HG03103 (cell line): Measurements from ENCODE around the gene MLXIPL.
A peak's percentile ranks its signal among the peaks of the same experiment; 100 is the strongest.
"Not testable (repeated sequence)": the region's sequence is repeated elsewhere in the genome, so short reads cannot be mapped to it uniquely, and the experiment has no call there.

Experiments
- ATAC-seq: cut with Tn5 transposase; IDR thresholded peaks from one replicate; pipeline ENCODE4 v1.9.1; 2021; ENCODE audit warnings: low read depth; ENCODE audit not compliant: unreplicated experiment

Gene MLXIPL

GRCh38 chr7:73582664-73583202 lies 41.6 kb downstream of the MLXIPL start:
- no peak for ATAC-seq

DNA sequence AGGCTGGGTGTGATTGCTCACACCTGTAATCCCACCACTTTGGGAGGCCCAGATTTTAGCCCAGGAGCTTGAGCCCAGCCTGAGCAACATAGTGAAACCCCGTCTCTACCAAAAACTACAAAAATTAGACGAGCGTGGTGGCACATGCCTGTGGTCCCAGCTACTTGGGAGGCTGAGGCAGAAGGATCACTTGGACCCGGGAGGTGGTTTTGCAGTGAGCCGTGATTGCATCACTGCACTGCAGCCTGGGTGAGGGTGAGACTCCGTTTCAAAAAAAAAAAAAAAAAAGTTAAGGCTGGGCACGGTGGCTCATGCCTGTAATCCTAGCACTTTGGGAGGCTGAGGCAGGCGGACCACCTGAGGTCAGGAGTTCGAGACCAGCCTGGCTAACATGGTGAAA lies 43.3 kb downstream of the MLXIPL start:
- not testable (repeated sequence) for ATAC-seq

DNA sequence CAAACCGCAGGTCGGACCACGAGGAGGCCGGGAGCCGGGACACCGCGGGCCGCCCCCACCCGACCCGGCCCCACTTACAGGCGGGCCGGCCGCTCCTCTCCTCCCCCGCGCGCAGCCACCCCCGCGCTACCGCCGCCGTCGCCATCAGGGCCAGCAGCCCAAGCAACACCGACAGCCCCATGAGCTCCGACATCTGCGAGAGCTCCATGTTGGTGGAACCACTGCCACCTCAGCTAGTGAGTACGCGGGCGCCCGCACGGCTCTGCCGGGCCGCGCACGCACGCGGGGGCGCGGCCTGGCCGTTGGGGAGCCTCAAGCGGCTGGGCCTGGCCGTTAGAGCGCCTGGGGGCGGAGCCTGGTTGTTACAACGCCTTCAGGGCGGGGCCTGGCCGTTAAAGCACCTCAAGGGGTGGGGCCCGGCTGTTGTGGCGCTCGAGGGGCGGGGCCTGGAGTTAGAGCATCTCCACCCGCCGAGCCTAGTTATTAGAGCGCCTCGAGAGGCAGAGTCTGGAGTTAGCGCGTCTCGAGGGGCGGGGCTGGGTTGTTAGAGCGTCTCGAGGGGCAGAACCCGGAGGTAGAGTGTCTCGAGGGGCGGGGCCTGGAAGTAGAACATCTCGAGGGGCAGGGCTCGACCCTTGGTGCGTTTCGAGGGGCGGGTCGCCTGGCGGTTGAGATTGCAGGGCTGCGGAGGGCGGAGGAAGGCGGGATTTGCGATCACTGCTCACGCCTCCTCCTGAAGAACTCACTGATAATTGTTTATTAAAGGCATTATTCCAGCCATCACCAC lies 45.8 kb downstream of the MLXIPL start, which contains the start of gene TBL2:
TSS of gene TBL2 (minus strand) at position 238 of the 787 bp plus-strand sequence. CDS start at position 208, 30 bp downstream.
- peak; percentile 80 for ATAC-seq

DNA sequence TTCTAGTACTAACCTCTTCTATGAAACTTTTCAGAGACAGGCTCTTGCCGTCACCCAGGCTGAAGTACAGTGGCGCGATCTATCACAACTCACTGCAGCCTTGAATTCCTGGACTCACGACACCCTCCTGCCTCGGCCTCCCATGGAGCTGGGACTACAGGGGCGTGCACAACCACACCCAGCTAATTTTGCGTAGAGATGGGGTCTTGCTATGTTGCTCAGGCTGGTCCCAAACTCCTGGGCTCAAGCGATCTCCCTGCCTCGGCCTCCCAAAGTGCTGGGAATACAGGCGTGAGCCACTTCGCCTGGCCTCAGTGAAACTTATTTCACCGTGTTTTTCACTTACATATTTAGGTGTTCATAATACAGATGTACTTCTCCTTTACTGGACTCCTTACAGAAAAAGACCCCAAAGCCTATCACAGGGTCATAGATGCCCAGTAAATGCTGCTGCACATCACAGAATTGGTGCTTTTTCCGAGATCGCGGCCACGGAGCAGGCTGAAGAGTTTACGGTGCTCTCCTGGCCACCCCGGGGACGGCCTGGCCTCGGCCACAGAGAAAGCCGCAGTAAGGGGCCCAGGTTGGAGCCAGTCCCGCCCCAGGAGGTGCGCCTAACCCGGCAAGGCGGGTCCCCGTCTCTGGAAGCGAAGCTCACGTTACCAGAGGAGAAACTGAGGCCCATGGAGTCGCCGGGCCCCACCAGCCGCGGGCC lies 46.5 kb downstream of the MLXIPL start:
- no peak for ATAC-seq

GRCh38 chr7:73573791-73574190 lies 50.5 kb downstream of the MLXIPL start:
- no peak for ATAC-seq

DNA sequence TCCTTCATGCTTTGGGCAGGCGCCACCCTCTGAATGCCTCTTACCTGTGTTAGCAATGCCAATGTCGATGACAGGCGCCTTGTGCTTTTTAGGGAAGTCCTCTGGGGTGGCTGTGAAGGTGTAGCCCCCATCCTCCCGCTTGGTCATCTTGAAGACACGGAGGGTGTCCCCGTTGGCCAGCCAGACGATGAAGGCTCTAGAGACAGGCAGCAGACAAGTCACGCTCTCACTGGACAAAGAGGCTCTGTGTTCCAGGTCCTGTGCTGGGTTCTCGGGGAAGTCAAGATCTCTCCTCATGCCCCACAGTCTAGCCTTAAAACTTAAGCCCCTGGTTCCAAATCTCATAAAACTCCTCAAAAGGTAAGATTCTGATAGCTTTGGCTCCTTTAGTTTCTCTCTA lies 51.0 kb downstream of the MLXIPL start:
- no peak for ATAC-seq

DNA sequence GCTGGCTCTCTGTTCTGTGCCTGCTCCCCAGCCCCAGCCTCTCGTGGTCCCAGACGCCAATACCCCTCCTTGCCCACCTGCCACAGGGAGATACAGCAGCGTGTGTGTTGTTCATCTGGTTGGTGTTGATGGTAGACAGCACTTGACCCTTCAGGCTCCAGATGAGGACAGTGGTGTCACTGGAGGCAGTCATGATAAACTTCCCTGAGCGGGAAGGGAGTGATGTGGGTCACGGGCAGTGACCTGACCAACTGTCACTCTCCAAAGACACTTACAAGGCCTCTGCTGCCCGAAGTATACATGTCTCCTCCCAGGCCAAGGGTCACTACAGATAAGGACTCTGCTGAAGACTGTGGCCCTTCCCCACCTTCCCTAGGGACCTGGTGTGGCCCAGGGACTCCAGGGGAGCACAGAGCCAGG lies 51.5 kb downstream of the MLXIPL start:
- no peak for ATAC-seq

- no peak for ATAC-seq
These were observed 53.3 kb downstream of the MLXIPL start for GRCh38 chr7:73570977-73571376.

GRCh38 chr7:73570521-73570920 lies 53.8 kb downstream of the MLXIPL start:
- ATAC-seq = no peak

DNA sequence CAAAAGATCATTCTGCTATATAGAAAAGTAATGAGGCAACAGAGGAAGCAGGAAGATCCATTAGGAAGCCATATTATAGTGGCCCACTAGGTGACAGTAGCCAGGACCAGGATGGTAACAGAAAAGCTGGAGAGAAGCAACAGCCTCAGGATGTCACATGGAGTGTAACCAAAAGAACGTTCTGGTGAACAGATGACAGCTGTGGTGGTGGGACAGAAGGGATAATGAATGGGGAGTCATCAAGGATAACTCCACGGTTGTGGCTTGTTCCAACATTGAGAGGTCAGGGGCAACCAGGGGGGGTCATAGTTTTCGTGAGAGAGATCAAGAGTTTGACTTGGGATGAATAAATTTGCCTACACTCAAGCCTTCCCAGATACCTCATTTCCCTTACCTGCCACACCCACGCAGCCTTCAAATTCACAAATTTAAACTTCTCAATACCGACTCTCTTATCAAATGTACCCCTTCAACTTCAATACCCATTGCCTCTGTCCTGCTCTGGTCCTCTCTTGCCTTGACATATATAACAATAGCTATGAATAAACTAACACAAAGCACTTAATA lies 55.2 kb downstream of the MLXIPL start:
- no peak for ATAC-seq

- no peak for ATAC-seq
These were observed 56.3 kb downstream of the MLXIPL start for GRCh38 chr7:73567846-73568685.

DNA sequence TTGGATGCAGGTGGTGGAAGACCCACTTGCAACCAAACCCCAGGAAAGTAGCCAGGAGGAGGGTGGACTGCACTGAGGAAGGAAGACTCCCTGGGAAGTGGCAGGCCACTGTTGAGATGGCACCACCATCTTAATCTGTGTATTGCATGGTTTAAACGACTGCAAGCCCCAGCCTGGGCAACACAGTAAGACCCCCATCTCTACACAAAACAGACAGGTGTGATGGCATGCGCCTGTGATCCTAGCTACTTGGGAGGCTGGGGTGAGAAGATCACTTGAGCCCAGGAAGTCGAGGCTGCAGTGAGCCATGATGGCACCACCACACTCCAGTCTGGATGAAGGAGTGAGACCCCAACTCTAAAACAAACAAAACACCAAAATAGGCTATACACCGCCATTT lies 57.2 kb downstream of the MLXIPL start:
- ATAC-seq = no peak

- not testable (repeated sequence) for ATAC-seq
These were observed 57.9 kb downstream of the MLXIPL start for GRCh38 chr7:73566431-73566830.

GRCh38 chr7:73565675-73566340 lies 58.5 kb downstream of the MLXIPL start:
- no peak for ATAC-seq

GRCh38 chr7:73560109-73560835 lies 64.0 kb downstream of the MLXIPL start:
- no peak for ATAC-seq

- ATAC-seq = peak; percentile 40
These were observed 66.7 kb downstream of the MLXIPL start, which contains the start of gene BCL7B for GRCh38 chr7:73557397-73558257. TSS of gene BCL7B (minus strand) at chr7:73557690. CDS start at chr7:73557578, 112 bp downstream.

DNA sequence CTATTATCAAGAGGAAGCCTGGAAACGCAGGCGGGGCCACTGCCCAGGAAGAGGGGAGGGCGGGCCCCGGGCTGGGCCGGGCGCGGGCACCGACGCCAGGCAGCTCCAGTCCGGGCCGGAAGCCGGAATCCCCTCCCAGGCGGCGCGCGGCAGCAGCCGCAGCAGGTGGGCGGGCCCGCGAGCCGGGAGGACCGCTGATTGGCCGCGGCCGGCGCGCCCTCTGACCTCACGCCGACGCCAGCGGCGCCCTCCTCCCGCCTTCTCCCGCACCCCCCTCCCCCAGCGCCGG lies 67.3 kb downstream of the MLXIPL start:
- ATAC-seq = peak; percentile 82
